Activated CD4-positive, alpha-beta T cell treated with anti-CD3 and anti-CD28 coated beads, Interleukin-2, amount 50 U/mL, for 48 hours (primary cell): ENCODE measurements around the gene FAM76B.
"Not testable (repeated sequence)": the region's sequence is repeated elsewhere in the genome, so short reads cannot be mapped to it uniquely, and the experiment has no call there.

Experiments
- DNase-seq, 2 experiments: peaks; one replicate each; pipeline ENCODE4 v3.0.0-alpha.2; 2020

Gene FAM76B

DNA sequence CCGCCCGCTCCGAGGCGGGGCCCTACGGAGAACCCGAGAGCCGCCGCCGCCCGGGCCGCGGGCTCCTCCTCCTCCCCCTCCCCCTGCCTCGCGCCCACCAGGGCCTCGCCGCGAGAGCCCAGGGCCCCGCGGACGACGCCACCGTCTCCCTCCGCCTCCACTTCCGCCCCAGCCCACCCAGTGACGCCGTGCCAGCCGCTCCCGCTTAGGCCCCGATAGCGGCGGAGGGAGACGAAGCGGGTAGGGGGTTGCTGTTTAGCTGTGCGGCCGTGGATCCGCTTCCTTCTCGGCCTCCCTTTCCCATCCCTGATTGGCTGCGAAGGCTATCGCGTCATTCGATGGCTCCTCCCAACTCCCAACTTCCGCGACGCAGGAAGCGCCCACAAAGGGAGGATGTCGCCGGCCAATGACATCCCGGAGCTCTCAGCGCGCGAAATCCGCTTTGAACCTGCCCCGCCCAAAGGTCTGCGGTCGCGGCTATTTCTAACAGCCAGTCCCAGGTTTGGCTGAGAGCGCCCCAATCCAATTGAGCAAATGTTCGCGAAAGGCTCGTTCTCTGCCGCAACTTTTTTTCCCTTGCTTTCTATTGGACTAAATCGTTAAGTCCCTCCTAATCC lies at the start of gene FAM76B:
FAM76B (minus strand) TSS at position 277 of the 617 bp plus-strand sequence. CDS start 304 bp downstream, outside the sequence.
- DNase-seq: peak; percentile 93 to 96

DNA sequence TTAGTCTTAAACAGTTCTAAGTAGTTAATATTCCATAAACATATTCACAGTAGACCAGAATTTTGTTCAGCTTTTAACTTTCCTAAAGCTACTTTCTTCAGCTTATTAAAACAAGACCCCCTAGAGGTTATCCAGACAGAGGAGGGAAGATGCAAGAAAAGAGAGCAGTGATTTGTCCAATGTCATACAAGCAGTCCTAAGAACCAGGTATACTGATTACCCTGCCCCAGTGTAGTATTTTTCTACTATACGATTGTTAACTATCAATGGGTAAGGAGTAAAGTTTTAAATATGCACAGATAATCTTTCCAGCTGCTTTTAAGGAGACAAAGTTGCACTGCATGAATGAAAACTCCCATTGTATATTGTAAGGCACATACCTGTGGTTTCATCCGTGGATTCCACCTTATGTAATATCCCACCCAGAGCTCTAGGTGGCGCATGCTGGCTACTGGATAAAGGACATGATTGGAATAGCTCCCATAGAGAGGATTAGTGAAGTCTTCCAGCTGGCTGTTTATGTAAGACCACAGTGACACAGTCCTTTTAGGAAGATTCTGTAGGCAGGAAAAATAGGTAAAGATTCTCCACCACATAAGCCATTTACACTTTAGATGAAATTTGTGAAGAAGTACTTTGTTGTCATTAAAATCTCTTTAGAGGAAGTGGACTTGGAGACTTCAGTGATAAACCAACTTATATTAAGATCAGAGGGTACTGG lies 46.3 kb upstream of the FAM76B start:
- DNase-seq: peak; percentile 44 to 58

DNA sequence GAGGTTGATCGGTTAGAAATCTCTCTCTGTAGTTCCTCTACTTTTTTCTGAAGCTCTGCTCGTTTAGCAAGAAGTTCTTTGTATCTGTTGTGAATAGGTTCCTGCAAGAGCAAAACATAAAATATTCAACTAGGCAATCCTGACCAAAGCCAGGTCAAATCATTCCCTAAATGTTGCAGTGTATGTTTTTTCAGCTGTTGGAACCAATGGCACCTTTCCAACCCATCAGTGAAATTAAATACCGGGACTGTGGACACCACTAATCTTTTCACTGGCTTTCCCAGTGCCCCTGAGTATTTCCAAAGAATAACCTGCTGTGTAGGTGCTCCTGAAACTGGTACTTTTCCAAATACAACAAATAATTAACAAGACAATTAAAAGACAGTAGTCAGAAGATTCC lies 45.8 kb upstream of the FAM76B start:
- no peak for DNase-seq

DNA sequence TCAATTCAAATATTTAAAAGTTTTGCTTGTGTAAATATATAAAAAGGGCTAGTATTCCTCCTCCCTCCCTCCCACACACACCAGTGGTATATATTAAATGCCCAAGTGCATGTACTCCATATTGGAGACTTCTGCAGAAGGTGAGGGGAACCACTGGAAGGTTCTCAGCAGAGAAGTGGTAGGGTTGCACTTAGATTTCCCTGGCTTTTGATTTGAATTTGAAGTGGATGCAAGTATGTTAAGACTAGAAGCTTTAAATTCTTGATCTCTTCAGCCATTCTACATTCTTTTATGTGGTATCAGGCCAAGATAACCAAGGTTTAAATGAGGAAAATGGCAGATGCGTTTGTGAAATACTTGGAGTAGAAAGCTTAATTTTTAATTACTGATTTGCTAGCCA lies 43.8 kb upstream of the FAM76B start:
- no peak for DNase-seq

DNA sequence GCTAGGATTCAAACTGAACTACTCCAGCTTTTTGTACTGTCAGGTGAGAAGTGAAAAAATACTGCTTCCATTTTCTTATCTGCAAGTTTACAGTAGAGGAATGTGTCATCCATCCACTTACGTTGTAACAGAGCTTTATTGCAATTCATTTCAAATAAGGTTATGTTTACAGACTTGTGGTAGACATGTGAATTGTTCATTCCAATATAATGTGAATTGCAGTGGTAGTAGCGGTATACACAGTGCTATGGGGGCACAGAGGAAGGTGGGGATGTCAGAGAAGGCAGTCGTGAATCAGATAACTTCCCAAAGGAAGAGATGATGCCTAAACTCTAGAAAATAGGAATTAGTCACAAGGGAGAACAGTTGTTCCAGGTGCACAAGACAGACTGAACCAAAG lies 43.2 kb upstream of the FAM76B start:
- no peak for DNase-seq

DNA sequence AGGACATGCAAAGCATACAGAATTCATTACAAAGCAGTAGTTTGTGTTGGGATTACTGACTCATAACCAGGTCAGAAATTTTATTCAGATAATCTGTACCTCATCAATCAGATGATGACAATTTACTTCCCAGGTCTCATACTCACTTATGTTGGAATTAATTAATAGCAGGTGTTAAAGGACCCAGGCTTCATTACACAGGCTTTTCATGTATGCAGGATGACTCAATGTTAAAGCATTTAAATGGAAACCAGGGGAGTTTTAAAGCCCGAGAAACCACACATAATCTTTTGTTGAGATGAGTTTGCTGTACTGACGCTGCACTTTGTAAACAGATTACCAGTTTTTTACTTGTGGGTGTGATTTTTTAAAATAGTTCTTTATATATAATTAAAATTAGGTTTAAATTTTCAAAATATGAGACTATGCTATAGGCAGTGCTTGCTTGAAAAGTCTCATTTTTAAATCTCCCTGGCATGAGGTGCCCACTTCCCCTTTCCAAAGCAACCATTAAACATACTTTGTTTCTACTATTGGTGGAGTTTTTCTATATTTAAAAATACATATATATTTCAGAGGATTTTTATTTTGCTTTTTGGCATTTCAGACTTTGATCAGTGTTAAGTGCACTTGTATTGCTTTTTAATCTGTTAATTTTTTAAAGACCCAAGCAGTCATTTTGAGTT lies 41.8 kb upstream of the FAM76B start:
- DNase-seq: no peak

DNA sequence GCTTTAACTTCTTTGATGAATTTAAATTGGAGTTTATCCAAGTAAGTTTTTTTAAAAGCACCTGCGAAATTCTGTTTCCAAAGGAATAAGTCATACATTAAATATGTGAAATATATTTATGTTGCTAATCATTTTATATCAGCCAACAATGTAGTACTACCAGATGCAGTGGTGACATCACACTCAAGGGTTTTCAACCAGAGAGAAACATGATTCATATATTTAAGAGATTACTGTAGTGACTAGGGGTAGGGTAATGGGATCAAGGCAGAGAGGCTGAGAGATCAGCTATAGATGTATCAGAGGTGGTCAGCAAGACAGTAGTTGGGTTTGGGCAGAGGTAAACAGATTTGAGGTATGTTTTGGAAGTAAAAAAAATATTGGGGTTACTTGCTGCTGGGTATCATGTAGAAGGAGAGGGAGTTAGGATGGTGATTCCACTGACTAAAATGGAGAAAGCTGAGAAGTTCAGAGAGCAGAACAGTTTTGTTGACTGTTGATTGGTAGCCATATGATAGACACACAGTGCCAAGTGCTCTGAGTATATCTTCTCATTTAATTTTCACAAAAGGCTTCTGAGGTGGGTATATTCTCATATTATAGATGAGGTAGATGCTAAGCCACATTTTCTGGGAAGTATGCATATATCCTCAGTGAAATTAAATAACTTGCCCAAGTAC lies 40.1 kb upstream of the FAM76B start:
- DNase-seq: no peak

DNA sequence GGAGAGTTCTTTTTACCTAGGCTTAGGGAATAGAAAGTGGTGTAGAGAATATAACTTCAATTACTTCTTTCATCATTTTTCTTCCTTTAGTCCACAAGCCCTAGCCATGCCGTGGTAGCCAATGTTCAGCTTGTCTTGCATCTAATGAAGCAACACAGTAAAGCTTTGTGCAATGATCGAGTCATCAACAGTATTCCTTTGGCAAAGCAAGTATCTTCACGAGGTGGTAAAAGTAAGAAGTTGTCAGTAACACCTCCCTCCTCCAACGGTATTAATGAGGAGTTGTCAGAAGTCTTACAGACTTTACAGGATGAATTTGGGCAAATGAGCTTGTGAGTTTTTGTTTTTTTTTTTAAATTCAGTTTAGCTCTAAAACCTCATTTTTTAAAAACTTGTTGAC lies 38.1 kb upstream of the FAM76B start:
- DNase-seq: no peak

DNA sequence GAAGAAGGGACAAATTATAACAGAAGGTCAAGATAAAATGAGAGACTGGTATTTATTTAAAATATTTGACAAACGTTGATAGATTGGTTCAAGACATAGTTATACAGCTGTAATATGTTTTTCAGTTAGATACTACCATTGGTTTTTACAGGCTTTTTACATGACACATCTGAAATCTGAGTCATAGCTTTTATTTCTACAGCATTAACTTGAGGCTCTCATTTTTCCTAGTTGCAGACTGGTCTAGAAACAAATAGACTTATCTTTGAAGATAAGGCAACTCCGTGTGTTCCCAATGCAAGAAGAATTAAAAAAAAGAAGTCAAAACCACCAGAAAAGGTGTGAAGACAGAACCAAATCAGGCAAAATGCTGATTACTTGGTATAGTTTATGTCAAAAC lies 32.1 kb upstream of the FAM76B start:
- no peak for DNase-seq

DNA sequence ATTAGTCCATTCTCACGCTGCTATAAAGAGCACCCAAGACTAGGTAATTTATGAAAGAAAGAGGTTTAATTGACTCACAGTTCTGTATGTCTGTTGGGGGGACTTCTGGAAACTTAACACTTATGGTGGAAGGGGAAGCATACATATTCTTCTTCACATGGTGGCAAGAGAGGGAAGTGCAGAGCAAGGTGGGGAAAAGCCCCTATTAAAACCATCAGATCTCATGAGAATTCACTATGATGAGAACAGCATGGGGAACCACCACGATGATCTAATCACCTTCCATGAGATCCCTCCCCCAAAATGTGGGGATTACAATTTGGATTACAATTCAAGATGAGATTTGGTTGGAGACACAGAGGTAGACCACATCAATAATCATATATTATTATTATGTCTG lies 26.5 kb upstream of the FAM76B start:
- no peak for DNase-seq

DNA sequence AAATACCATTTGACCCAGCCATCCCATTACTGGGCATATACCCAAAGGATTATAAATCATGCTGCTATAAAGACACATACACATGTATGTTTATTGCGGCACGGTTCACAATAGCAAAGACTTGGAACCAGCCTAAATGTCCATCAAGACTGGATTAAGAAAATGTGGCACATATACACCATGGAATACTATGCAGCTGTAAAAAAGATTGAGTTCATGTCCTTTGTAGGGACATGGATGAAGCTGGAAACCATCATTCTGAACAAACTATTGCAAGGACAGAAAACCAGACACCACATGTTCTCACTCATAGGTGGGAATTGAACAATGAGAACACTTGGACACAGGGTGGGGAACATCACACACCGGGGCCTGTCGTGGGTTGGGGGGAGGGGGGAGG lies 21.5 kb upstream of the FAM76B start:
- not testable (repeated sequence) for DNase-seq

DNA sequence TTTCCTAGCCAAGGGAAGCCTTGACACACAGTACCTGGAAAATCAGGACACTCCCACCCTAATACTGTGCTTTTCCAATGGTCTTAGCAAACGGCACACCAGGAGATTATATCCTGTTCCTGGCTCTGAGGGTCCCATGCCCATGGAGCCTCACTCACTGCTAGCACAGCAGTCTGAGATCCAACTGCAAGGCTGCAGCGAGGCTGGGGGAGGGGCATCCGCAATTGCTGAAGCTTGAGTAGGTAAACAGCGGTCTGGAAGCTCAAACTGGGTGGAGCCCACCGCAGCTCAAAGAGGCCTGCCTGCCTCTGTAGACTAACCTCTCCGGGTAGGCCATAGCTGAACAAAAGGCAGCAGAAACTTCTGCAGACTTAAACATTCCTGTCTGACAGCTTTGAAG lies 16.9 kb upstream of the FAM76B start:
- not testable (repeated sequence) for DNase-seq

DNA sequence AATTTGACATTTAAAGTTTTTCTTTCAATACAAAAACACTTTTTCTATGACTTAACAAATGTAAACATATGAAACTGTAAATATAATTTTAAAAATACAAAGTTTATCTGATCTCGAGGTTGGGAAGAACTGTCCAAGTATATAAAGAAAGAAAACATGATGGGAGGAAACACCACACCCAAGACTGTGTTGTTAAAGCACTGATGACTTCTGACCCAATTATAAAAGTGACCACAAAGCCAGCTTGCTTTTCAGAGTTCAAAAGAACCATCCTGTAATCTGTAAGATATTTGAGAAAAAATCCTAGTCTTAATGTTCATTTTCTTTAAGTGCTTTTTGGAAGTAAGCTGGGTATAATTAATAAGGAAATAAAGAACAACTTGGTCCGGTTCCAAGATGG lies 16.3 kb upstream of the FAM76B start:
- DNase-seq: no peak

DNA sequence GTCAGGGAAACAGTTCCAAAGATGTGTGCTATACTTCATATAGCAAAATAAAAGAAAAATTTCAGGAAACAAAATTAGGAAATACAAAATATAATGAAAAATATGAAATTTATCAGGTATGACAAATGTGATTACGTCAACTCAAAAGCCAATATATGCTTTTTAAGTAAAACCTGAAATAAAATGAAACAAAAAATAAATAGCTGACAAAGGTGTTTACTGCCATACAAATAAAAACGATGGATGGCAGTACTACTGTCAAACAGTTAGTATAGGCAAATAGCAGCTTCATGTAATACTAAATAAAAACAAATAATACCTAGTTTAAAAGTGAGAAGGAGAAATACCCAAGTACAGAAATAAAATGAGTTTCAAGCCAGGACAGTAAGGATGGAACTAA lies 14.4 kb upstream of the FAM76B start:
- no peak for DNase-seq

DNA sequence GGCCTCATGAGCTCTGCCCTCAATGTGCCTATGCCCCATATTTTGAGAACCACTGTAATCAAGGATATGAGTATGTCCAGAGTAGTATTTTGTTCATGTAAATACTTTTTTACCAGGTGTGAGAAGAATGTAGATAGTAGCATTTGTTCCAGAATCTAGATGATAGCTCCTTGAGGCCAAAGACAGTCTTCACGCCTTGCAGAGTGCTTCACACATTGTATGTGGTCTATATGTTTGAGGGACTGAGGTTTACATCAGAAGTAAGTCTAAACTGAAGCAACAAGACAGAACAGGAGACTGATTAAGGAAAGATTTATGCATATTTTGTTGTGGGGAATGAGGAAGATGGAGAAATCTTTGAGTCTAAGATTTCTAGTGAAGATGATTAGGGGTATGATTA lies 13.2 kb upstream of the FAM76B start:
- no peak for DNase-seq

DNA sequence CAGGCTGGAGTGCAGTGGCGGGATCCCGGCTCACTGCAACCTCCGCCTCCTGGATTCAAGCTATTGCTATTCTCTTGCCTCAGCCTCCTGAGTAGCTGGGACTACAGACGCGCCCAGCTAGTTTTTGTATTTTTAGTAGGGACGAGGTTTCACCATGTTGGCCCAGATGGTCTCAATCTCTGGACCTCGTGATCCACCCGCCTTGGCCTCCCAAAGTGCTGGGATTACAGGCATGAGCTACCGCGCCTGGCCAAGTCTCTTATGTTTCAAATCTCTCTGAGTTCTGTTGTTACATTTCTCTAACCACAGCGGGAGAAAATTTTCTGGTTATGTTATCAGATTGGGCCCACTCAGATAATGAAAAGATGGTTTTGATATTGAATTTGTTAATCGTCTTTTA lies 10.9 kb upstream of the FAM76B start:
- no peak for DNase-seq

DNA sequence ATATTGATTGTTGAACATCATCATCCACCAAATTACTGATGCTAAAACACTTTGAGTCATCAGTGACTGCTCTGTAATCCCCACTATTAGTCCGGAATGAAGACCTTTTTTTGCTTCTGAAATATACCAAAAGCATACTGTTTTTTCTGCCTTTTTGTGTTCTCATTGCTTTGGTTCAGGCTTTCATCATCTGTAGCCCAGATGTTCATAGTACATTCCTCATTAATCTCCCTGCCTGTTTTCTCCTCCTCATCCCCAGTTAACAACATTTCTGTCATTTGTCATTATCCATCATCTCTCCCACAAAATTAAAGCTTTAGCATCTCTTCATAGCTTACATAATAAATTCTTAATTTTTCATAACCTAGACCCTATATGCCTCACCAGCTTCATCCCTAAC lies 10.0 kb upstream of the FAM76B start:
- DNase-seq: no peak

DNA sequence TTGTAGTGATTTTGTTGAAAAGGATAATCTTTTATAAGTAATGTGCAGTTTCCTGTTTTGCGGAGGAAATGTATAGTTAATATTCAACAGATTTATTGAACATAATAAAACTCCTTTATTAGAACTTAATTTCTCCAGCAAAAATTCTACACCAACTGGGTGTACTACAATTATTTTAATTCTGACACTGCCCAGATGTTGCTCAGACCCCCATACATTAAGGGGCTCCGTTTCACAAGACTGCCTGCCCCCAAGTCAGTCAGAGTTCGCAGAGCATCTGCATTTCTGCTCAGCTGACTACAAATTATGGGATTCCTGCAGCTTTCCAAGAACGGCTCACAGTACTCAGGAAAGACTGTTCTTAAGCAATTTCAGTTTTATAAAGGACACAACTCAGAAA lies 6.9 kb upstream of the FAM76B start:
- no peak for DNase-seq

DNA sequence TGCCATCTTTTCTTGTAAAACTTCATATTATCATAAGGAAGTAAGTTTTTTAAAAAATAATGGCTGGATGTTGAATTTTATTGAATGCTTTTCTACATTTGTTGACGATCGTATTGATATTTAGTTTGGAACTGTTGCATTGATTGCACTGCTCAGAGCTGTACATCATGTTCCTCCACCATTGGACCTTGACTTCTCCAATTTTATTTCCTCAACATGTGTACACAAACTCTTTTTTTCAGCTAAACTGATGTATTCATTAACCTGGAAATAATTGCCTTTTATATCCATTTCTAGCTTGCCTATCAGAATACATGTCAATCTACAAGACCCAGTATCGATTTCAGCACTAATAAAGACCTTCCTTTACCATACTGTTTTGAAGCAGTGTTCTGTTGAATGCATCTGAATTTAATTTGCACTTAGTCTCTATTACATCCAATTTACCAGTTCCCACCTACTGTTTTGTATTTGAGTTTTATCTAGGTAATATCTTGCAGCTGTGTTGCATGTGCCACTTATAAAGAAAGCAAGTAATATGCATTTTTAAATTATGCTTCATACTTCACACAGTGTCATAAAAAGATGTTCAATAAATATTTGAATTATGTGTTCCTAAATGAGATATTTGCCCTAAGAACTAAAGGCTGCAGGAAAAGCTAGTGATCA lies 6.2 kb upstream of the FAM76B start:
- no peak for DNase-seq

DNA sequence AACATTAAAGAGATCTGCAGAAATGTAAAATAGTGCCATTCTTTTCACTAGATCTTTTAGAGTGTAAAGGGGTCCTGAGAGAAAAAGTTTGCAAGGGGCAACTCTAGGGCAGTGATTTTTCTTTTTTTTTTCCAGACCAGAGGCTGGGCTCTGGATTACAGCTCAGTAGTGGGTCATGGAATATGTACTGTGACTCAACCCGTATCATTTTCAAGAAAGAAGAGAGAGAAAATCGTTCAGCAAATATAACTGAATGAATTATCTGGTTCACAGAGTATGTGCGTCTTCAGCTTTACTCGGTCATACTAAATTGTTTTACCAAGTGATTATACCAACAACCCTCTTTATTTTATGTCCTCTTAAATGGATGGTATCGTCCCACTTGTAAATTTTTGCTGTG lies 4.5 kb upstream of the FAM76B start:
- no peak for DNase-seq

DNA sequence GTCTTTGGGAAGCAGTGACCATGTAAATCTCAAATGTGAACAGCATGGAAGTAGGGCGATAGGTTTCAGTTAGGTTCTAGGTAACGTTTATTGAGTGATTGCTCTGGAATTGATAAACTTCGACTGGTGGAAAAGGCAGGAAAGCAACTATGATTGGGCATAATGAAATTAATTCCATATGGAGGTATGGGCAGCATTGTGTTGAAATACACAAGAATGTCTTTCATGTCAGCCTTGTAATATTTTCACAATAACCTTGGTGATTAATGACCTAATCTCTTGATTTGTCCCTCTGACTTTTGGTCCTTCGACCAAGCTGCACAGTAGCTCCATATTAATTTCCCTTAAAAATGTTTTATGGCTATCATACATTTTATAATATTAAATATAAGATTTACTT lies 3.5 kb upstream of the FAM76B start:
- DNase-seq: no peak

DNA sequence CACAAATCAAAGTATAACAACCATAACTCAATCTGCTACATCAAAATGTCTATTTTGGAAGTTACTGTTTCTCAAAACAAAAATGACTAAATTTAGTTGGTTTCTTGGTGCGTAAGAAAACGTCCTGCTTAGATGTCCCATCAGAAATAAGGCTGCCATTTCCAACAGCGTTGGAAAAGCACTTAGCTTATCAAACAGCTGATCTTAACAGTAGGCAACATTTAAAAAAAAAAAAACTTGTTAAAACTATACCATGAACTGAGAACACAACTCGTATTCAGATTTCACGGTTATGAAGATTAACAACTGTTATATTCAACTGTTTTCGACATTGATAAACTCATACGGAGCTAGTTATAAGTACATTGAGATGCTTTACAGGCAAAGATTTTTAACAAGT lies 3.1 kb upstream of the FAM76B start:
- DNase-seq: no peak

DNA sequence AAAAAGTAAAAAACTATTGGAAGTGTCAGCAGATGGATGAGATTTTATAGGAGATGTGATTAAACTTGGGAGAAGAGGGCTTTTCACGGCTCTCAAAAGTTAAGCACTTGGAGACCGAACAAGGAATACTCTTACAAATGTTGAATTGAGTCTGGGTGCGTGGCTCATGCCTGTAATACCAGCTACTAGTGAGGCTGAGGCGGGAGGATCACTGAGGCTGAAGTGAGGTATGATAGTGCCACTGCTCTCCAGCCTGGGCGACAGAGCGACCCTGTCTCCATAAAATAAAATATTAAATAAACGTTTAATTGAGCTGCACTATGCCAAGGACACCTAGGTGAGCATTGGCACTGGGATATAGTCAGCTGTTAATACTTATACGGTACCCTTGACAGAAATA lies 2.6 kb upstream of the FAM76B start:
- no peak for DNase-seq
